A549 treated with CORT108297 at 1 μM for 4 hours (cell line): ENCODE measurements around the gene TBX4. TPM values are rescaled to one million over a fixed set of nuclear protein-coding genes. Genes with fewer than 3 reads are reported as not detected.

Experiments
- total RNA-seq: library from RNA; stranded (reverse); fragments of 200-300 nt; extraction: Qiagen RNA extraction; gene quantifications from 5 replicates; pipeline ENCODE4 v1.2.3, GENCODE V29; 2022

The TBX4 gene
- 0.05 to 0.31 TPM (median 0.12 TPM) in 5 replicates for total RNA-seq

DNA sequence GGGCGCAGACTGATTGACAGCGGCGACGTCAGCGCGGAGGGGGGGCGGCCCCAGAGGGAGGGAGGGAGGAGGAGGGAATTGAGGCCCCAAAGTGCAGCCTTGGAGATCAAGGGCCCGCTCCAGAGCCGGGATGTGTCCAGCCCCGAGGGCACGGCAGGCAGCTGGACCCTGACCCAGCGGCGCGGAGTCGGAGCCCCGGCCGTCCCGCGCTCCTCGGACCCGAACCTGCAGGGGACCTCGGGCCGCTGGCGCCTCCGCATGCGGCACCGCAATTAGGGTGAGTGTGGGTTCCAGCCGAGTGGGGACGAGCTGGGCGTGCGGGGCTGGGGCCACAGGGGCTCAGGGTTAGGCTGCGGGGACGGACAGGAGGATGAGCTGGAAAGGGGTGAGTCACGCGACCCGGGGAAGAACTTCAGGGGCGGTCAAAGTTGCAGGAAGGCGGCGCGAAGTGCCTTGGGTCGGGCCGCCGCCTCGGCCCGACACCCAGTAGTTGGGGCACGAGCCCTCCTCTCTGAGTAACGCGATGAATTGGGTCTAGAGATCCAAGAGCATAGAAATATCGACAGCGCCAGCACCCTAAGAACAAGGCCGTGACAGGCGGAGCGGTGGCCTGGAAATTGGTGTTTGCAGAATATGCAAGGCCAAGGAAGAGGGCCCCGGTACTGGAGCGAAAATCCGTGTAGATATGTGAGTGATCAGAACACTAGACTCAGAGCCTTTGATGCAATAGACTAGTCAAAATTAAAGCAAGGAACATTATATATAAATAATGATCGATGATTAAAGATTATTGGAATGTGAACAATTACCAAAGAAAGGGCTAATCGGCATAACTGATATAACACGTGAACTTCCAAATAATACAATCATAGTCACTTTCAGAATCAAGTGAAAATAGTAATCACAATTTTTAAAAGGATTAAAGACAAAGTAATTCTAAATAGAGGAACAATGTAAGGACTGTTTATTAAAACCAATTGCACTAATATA lies at the start of gene TBX4:
TBX4 (plus strand) TSS at position 122 of the 990 bp plus-strand sequence. CDS start 4,069 bp downstream, outside the sequence.

Other genes starting within 250 kb of the TBX4 start
- 4.5 to 7.6 TPM (median 7.0 TPM) in 5 replicates for gene TBX2, start 52.6 kb upstream of the TBX4 start, total RNA-seq
- gene NACA2, start 138.8 kb downstream of the TBX4 start, total RNA-seq, result not detected in 5 replicates